Type B pancreatic cell (in vitro differentiated cells): Measurements from ENCODE around the gene HIP1. TPM values are rescaled to one million over a fixed set of nuclear protein-coding genes. Genes with fewer than 3 reads are reported as not detected.

Experiments
- DNase-seq: peaks from one replicate; pipeline ENCODE4 v3.0.0; 2021; ENCODE audit warnings: mixed read lengths; ENCODE audit not compliant: unreplicated experiment; ENCODE audit errors: extremely low spot score
- H3K27ac Mint-ChIP-seq: 2 replicates; pipeline ENCODE4 v1.8.0; 2021; ENCODE audit warnings: mild to moderate bottlenecking, mixed read lengths
- H3K27me3 Mint-ChIP-seq: 2 replicates; pipeline ENCODE4 v1.8.0; 2021; ENCODE audit warnings: mixed read lengths
- H3K36me3 Mint-ChIP-seq: 2 replicates; pipeline ENCODE4 v1.8.0; 2021; ENCODE audit warnings: mixed read lengths
- H3K4me1 Mint-ChIP-seq: one replicate; pipeline ENCODE4 v1.8.0; 2021; ENCODE audit warnings: mixed read lengths; ENCODE audit not compliant: unreplicated experiment
- H3K4me3 Mint-ChIP-seq: 2 replicates; pipeline ENCODE4 v1.8.0; 2021; ENCODE audit warnings: mild to moderate bottlenecking, mixed read lengths
- H3K9me3 Mint-ChIP-seq: 2 replicates; pipeline ENCODE4 v1.8.0; 2021; ENCODE audit warnings: mixed read lengths
- total RNA-seq: library from RNA; stranded (reverse); gene quantifications from 2 replicates; pipeline ENCODE4 v1.2.1, GENCODE V29; 2021; ENCODE audit warnings: low replicate concordance
- TF ChIP-seq, protein P1 (sequence below): fragments of 200-600 bp; sonication (generic); conservative IDR thresholded peaks from 2 replicates; pipeline ENCODE4 v1.5.0; 2021; ENCODE audit warnings: antibody characterized with exemption, mild to moderate bottlenecking

Gene HIP1
- total RNA-seq, 1 donor from 2014 or later: 33.8 TPM

DNA sequence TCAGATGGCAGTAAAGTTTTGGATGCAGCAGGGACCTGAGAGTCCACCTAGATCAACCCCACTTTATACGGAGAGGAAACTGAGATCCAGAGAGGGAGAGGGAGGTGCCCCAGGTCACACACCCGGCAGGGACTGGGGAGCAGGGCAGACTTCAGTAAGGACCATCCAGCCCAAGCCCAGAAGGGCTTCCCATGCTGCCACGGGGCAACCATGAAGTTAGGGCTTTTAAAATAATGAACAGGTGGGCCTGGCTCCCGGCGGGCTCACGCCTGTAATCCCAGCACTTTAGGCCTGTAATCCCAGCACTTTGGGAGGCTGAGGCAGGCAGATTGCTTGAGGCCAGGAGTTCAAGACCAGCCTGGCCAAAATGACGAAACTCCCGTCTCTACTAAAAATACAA is 98.5 kb downstream of the HIP1 start:
- H3K27me3 Mint-ChIP-seq: no peaks in the 10 kb centered on the region
- peaks cover 5% of the 10 kb centered on the region for H3K9me3 Mint-ChIP-seq
- peaks cover 12% of the 10 kb centered on the region for H3K4me1 Mint-ChIP-seq
- peaks cover 4% of the 10 kb centered on the region for H3K36me3 Mint-ChIP-seq
- TF ChIP-seq, protein P1, sequence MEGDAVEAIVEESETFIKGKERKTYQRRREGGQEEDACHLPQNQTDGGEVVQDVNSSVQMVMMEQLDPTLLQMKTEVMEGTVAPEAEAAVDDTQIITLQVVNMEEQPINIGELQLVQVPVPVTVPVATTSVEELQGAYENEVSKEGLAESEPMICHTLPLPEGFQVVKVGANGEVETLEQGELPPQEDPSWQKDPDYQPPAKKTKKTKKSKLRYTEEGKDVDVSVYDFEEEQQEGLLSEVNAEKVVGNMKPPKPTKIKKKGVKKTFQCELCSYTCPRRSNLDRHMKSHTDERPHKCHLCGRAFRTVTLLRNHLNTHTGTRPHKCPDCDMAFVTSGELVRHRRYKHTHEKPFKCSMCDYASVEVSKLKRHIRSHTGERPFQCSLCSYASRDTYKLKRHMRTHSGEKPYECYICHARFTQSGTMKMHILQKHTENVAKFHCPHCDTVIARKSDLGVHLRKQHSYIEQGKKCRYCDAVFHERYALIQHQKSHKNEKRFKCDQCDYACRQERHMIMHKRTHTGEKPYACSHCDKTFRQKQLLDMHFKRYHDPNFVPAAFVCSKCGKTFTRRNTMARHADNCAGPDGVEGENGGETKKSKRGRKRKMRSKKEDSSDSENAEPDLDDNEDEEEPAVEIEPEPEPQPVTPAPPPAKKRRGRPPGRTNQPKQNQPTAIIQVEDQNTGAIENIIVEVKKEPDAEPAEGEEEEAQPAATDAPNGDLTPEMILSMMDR: no peak
- DNase-seq: no peak
- peak overlapping the region; percentile 92 for H3K27ac Mint-ChIP-seq
- H3K4me3 Mint-ChIP-seq: peak overlapping the region; percentile 94

DNA sequence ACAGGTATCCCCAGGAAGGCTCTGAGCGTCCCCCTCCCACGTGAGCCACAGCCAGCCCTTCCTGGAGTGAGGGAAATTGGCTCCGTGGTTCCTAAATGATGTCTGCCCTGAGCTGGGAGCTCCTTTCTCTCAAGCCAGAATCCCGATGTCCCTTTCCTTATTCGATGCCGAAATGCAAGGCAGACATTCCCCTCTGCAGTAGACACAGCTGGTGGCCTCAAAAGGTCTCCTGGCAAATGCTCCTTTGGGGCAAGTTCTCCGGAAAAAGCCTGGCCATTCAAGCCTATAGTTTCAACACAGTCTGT is 98.9 kb downstream of the HIP1 start:
- H3K27me3 Mint-ChIP-seq: no peaks in the 10 kb centered on the region
- no peak for DNase-seq
- TF ChIP-seq, protein P1: no peak

DNA sequence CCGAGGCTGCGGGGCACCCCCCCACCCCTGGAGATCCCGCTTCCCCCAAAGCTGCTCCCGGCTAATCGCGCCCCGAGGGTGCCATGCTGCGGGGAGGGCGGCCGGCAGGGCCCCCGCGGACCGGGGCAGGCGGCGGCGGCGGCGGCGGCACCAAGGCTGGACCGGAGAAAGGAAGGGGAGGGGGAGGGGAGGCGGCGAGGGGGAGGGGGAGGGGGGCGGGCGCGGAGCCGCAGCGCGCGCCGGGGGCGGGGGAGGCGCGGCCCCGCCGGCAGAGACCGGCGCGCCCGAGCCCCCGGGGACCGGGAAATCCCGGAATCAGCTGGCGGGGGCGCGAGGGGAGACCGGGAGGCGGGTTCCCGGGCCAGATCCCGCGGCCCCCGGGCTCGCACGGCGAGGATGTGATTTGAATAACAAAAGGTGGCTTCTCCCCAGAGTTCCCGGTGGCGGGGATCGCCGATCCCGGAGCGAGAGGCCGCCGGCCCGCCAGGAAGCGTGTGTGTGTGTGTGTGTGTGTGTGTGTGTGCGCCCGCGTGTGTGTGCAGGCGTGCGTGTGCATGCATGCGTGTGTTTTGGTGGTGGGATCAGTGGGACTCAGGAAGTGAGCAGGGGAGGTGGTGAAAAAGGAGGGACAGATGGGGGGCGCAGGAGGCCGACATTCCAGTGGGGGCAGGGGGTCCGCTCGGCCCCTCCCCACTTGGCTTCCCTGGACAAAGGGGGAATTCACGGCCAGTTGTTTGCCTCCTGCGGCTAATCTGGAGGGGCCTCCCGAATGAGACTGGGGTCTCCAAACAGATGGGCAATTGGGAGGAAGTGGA is 99.5 kb downstream of the HIP1 start:
- H3K27ac Mint-ChIP-seq: peak overlapping the region; percentile 92
- H3K4me3 Mint-ChIP-seq: peak overlapping the region; percentile 94
- peaks cover 5% of the 10 kb centered on the region for H3K9me3 Mint-ChIP-seq
- peaks cover 4% of the 10 kb centered on the region for H3K36me3 Mint-ChIP-seq
- no peaks in the 10 kb centered on the region for H3K27me3 Mint-ChIP-seq
- TF ChIP-seq, protein P1: no peak
- peaks cover 15% of the 10 kb centered on the region for H3K4me1 Mint-ChIP-seq
- DNase-seq: peak; percentile 74

More for the DNA sequence above, 98.9 kb downstream of the HIP1 start:
- H3K36me3 Mint-ChIP-seq: peaks cover 4% of the 10 kb centered on the region
- peak overlapping the region; percentile 92 for H3K27ac Mint-ChIP-seq
- peaks cover 5% of the 10 kb centered on the region for H3K9me3 Mint-ChIP-seq
- H3K4me1 Mint-ChIP-seq: peaks cover 15% of the 10 kb centered on the region
- peak overlapping the region; percentile 94 for H3K4me3 Mint-ChIP-seq

DNA sequence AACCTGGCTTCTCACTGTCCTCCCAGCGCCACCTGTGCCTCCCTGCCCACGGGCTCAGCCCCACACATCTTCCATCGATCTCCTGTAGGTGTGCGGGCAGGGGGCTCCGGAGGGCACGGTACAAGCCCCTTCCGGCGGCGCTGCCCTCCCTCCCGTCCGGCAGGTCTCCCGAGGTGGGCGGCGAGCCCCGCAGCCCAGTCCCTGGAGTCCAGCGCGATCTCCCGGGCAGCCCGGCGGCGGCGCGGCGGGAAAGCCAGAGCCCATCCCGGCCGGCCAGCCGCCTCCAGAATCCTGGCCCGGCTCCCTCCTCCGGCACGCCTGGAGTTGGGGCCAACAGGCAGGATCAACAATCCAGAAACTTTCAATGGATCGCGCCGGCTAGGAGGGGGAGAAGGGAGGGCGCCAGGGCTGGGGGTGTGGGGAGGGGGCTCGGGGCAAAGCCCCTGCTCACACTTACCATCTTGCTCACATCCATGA is 100.1 kb downstream of the HIP1 start:
- TF ChIP-seq, protein P1: no peak
- peak; percentile 72 for DNase-seq
- H3K4me3 Mint-ChIP-seq: peak overlapping the region; percentile 85
- peaks cover 5% of the 10 kb centered on the region for H3K9me3 Mint-ChIP-seq
- peaks cover 4% of the 10 kb centered on the region for H3K36me3 Mint-ChIP-seq
- H3K27ac Mint-ChIP-seq: no peak overlapping the region
- H3K4me1 Mint-ChIP-seq: peaks cover 15% of the 10 kb centered on the region
- no peaks in the 10 kb centered on the region for H3K27me3 Mint-ChIP-seq

DNA sequence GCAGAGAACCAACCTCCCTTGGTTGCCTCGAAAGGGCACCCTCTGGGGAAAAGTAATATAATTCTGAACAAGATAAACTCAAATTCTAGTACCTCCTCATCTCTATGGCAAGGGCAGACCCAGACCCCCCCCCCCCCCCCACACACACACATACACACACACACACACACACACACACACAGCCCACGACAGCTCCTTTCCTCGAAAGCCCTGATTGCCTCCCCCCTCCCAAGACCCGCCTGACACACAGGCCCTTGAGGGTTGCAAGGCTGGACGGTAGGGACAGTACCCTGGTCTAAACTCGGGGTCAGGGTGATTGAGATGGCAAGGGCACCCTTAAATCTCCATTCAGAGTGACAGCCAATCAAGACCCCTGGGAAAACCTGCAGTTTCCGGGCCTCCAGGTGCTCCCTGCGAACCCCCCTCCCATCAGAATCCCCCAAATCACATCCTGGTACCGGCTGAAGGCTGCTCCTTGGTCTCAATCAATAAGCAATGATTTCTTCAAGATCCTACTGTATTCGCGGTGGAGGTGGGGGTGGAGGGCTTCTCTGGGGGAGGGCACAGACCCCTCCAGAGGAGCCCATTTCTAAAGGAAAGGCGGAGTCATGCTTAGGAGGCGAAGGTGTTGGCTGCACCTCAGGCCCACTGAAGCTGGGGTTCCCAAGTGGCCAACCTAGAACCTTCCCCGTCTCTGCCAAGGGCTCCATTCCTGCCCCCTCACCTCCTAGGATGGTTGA is 100.7 kb downstream of the HIP1 start:
- H3K27me3 Mint-ChIP-seq: no peaks in the 10 kb centered on the region
- H3K36me3 Mint-ChIP-seq: peaks cover 4% of the 10 kb centered on the region
- peaks cover 5% of the 10 kb centered on the region for H3K9me3 Mint-ChIP-seq
- peaks cover 15% of the 10 kb centered on the region for H3K4me1 Mint-ChIP-seq
- TF ChIP-seq, protein P1: no peak
- H3K4me3 Mint-ChIP-seq: peak overlapping the region; percentile 85
- no peak overlapping the region for H3K27ac Mint-ChIP-seq
- DNase-seq: no peak
